GM23338 (cell line): ENCODE measurements around the gene CIC. TPM values are rescaled to one million over a fixed set of nuclear protein-coding genes. Genes with fewer than 3 reads are reported as not detected.

ENCODE experiments used
- ATAC-seq: fragments of 200-7000 bp; cut with Tn5 transposase; 3 replicates; pipeline ENCODE4 v1.9.1; 2020
- DNase-seq: peaks from one replicate; pipeline ENCODE4 v3.0.0-alpha.2; 2015; ENCODE audit warnings: low spot score
- H2AFZ ChIP-seq: fragments of 200-600 bp; sonication (generic); 2 replicates; pipeline ENCODE4 v1.8.0; 2016; ENCODE audit warnings: antibody characterized with exemption, mild to moderate bottlenecking, moderate library complexity
- H3F3A ChIP-seq: fragments of 200-600 bp; sonication (generic); replicated peaks from 2 replicates; pipeline ENCODE4 v1.8.0; 2017; ENCODE audit warnings: antibody characterized with exemption, mixed run types, low read depth
- H3K27ac ChIP-seq: fragments of 200-600 bp; sonication (generic); 2 replicates; pipeline ENCODE4 v1.6.1; 2016; ENCODE audit warnings: low read depth
- H3K27me3 ChIP-seq: fragments of 200-600 bp; sonication (generic); 2 replicates; pipeline ENCODE4 v1.8.0; 2016; ENCODE audit warnings: mild to moderate bottlenecking, mixed run types, moderate library complexity; ENCODE audit not compliant: insufficient read depth
- H3K36me3 ChIP-seq: fragments of 200-600 bp; sonication (generic); 2 replicates; pipeline ENCODE4 v1.8.0; 2016; ENCODE audit warnings: mild to moderate bottlenecking; ENCODE audit not compliant: insufficient read depth
- H3K4me1 ChIP-seq: fragments of 200-600 bp; sonication (generic); 2 replicates; pipeline ENCODE4 v1.8.0; 2016; ENCODE audit warnings: mild to moderate bottlenecking, moderate library complexity; ENCODE audit not compliant: insufficient read depth
- H3K4me2 ChIP-seq: fragments of 200-600 bp; sonication (generic); 2 replicates; pipeline ENCODE4 v1.7.1; 2017; ENCODE audit warnings: mixed run types
- H3K4me3 ChIP-seq: fragments of 200-600 bp; sonication (generic); 2 replicates; pipeline ENCODE4 v1.6.1; 2016; ENCODE audit warnings: mixed run types
- H3K79me2 ChIP-seq: fragments of 200-600 bp; sonication (generic); replicated peaks from 2 replicates; pipeline ENCODE4 v1.8.0; 2017; ENCODE audit warnings: mild to moderate bottlenecking; ENCODE audit not compliant: insufficient read depth
- H3K9me2 ChIP-seq: fragments of 200-600 bp; sonication (generic); 2 replicates; pipeline ENCODE4 v1.8.0; 2017; ENCODE audit not compliant: insufficient read depth
- H4K20me1 ChIP-seq: fragments of 200-600 bp; sonication (generic); replicated peaks from 2 replicates; pipeline ENCODE4 v1.8.0; 2017; ENCODE audit warnings: mild to moderate bottlenecking; ENCODE audit not compliant: insufficient read depth
- H3K27ac Mint-ChIP-seq: 2 replicates; pipeline ENCODE4 v1.8.0; 2020; ENCODE audit warnings: inconsistent platforms, mild to moderate bottlenecking, moderate library complexity, mixed read lengths
- H3K27me3 Mint-ChIP-seq: 3 replicates; pipeline ENCODE4 v1.8.0; 2022; ENCODE audit warnings: low read depth, mild to moderate bottlenecking, moderate library complexity, mixed read lengths, inconsistent platforms; ENCODE audit not compliant: insufficient read depth, poor library complexity
- H3K36me3 Mint-ChIP-seq: 3 replicates; pipeline ENCODE4 v1.8.0; 2021; ENCODE audit warnings: low read depth, mild to moderate bottlenecking, inconsistent platforms, moderate library complexity, mixed read lengths
- H3K4me1 Mint-ChIP-seq: 3 replicates; pipeline ENCODE4 v1.8.0; 2020; ENCODE audit warnings: mild to moderate bottlenecking, inconsistent platforms, mixed read lengths
- H3K4me3 Mint-ChIP-seq: 3 replicates; pipeline ENCODE4 v1.8.0; 2021; ENCODE audit warnings: moderate library complexity, mild to moderate bottlenecking, inconsistent platforms, mixed read lengths
- H3K9me3 Mint-ChIP-seq: 3 replicates; pipeline ENCODE4 v1.8.0; 2020; ENCODE audit warnings: moderate library complexity, mild to moderate bottlenecking, inconsistent platforms, mixed read lengths
- CREB1 ChIP-seq: fragments of 250-450 bp; sonication (Bioruptor Pico); IDR thresholded peaks from 2 replicates; pipeline ENCODE4 v1.5.0; 2020; ENCODE audit warnings: low read depth, mild to moderate bottlenecking, moderate library complexity
- CTCF ChIP-seq, 2 experiments: fragments of 200-600 bp in 1 of 2; sonication (generic) in 1 of 2; conservative IDR thresholded peaks; 2 replicates each; pipeline versions ENCODE4 v1.5.1 to v1.6.1; 2016 to 2017; ENCODE audit warnings: antibody characterized with exemption in 2 of 2, low read depth in 2 of 2, mild to moderate bottlenecking in 2 of 2, moderate library complexity in 1 of 2
- ETS1 ChIP-seq: IDR thresholded peaks from 2 replicates; pipeline ENCODE4 v1.6.1; 2016; ENCODE audit warnings: antibody characterized with exemption
- EZH2 ChIP-seq: fragments of 200-600 bp; sonication (generic); IDR thresholded peaks from one replicate; pipeline ENCODE4 v1.8.0; 2017; ENCODE audit warnings: antibody characterized with exemption, mild to moderate bottlenecking, low read depth; ENCODE audit not compliant: unreplicated experiment
- EZH2phosphoT487 ChIP-seq: fragments of 200-600 bp; sonication (generic); IDR thresholded peaks from one replicate; pipeline ENCODE4 v1.8.1; 2018; ENCODE audit warnings: antibody characterized with exemption; ENCODE audit not compliant: unreplicated experiment
- JUNB ChIP-seq: IDR thresholded peaks from one replicate; pipeline ENCODE4 v1.6.1; 2016; ENCODE audit warnings: antibody characterized with exemption; ENCODE audit not compliant: unreplicated experiment
- NANOG ChIP-seq: IDR thresholded peaks from 2 replicates; pipeline ENCODE4 v1.6.1; 2016; ENCODE audit warnings: antibody characterized with exemption, borderline replicate concordance
- POLR2AphosphoS5 ChIP-seq: IDR thresholded peaks from 2 replicates; pipeline ENCODE4 v1.6.1; 2016; ENCODE audit warnings: antibody characterized with exemption, low read depth
- REST ChIP-seq: IDR thresholded peaks from one replicate; pipeline ENCODE4 v1.6.1; 2018; ENCODE audit warnings: antibody characterized with exemption; ENCODE audit not compliant: unreplicated experiment
- STAT1 ChIP-seq: IDR thresholded peaks from one replicate; pipeline ENCODE4 v1.6.1; 2016; ENCODE audit warnings: antibody characterized with exemption; ENCODE audit not compliant: unreplicated experiment
- ZNF114 ChIP-seq: fragments of 250-450 bp; sonication (Bioruptor Pico); IDR thresholded peaks from 2 replicates; pipeline ENCODE4 v1.5.0; 2020; ENCODE audit warnings: mild to moderate bottlenecking, moderate library complexity
- ZNF331 ChIP-seq: fragments of 250-450 bp; sonication (Bioruptor Pico); IDR thresholded peaks from 2 replicates; pipeline ENCODE4 v1.5.0; 2020; ENCODE audit warnings: low read depth, mild to moderate bottlenecking, moderate library complexity
- ZNF462 ChIP-seq: fragments of 250-450 bp; sonication (Bioruptor Pico); IDR thresholded peaks from 2 replicates; pipeline ENCODE4 v1.5.0; 2020; ENCODE audit warnings: mild to moderate bottlenecking, moderate library complexity
- polyA plus RNA-seq: library from polyadenylated mRNA; unstranded; fragments of >200 nt; fragmentation: Nextera tagmentation; extraction: Ambion mirVana; gene quantifications from 2 replicates; pipeline ENCODE4 v1.2.1, GENCODE V29; 2016
- total RNA-seq: library from RNA; depleted of rRNA; stranded (reverse); fragments of >200 nt; shearing (Covaris generic); gene quantifications from 2 replicates; pipeline ENCODE4 v1.2.3, GENCODE V29; 2014

CIC gene
- total and polyA plus RNA-seq, 2 experiments from 2014 or later = 13.2 to 42.0 TPM

GRCh38 chr19:42271861-42272534 lies 2.9 kb downstream of the CIC start:
- no peak for ATAC-seq
- Histone ChIP-seq H3K4me3 (no peak overlapping the region), H3K4me2 (no peak overlapping the region), H3K27ac (no peak overlapping the region), H3K79me2 (peaks cover 6% of the 10 kb centered on the region; the same call in 1 of the 2 replicates), H2AFZ (no peak overlapping the region), H3K9me2 (no peaks in the 10 kb centered on the region), H3K4me1 (peaks cover 9% of the 10 kb centered on the region; the same call in 1 of the 2 replicates), H4K20me1 (0 out of 2 replicates have a peak, but pooled peaks cover 3% of the 10 kb centered on the region), H3F3A (0 out of 2 replicates have a peak, but pooled peaks cover 4% of the 10 kb centered on the region), H3K36me3 (no peaks in the 10 kb centered on the region), H3K27me3 (peaks cover 7% of the 10 kb centered on the region; the same call in 1 of the 2 replicates)
- Mint-ChIP-seq H3K4me1 (peaks cover 27% of the 10 kb centered on the region), H3K36me3 (peaks cover 13% of the 10 kb centered on the region; the same call in 2 of the 3 replicates), H3K4me3 (no peak overlapping the region), H3K27ac (no peak overlapping the region), H3K27me3 (peaks cover 3% of the 10 kb centered on the region), H3K9me3 (no peaks in the 10 kb centered on the region; the same call in 2 of the 3 replicates)
- no peak for TF ChIP-seq STAT1
- no peak for TF ChIP-seq EZH2
- no peak for TF ChIP-seq JUNB
- no peak for TF ChIP-seq ETS1
- TF ChIP-seq ZNF462 (CRISPR knock-in tag) = no peak
- no peak for TF ChIP-seq EZH2phosphoT487
- TF ChIP-seq CTCF (conservative IDR thresholded peaks at IDR 0.05; ENCODE audit: low read depth in 2 of 2) = no peak
- TF ChIP-seq ZNF331 (CRISPR knock-in tag) = no peak
- no peak for TF ChIP-seq REST
- TF ChIP-seq ZNF114 (CRISPR knock-in tag) = no peak
- TF ChIP-seq CREB1 (CRISPR knock-in tag) = no peak
- TF ChIP-seq POLR2AphosphoS5 = no peak
- no peak for TF ChIP-seq NANOG
- DNase-seq = no peak
